ENCODE results near the gene ZNF394. TPM values are rescaled to one million over a fixed set of nuclear protein-coding genes. Genes with fewer than 3 reads are reported as not detected.

Gene ZNF394
- total and polyA plus RNA-seq, 4 donors: 5.5 to 18.3 (median 12.1) TPM

GRCh38 chr7:99460651-99461050 lies 39.4 kb downstream of the ZNF394 start:
- Histone ChIP-seq H3K36me3 (ENCODE audit: control insufficient read depth in 4 of 4, insufficient read depth in 3 of 4, low read depth in 1 of 4, low read length in 3 of 4) (peaks cover 17 to 51% (median 29%) of the 10 kb centered on the region in 4 donors), H3K9me3 (ENCODE audit: control insufficient read depth in 4 of 4, low read length in 3 of 4) (no peaks in the 10 kb centered on the region), H3K4me3 (ENCODE audit: low read depth in 1 of 3, low read length in 3 of 3) (no peak overlapping the region), H3K27ac (ENCODE audit: low read depth in 1 of 2, low read length in 2 of 2) (no peak overlapping the region), H3K4me1 (ENCODE audit: control insufficient read depth in 4 of 4, insufficient read depth in 4 of 4, low read length in 3 of 4) (peaks cover 3 to 21% (median 14%) of the 10 kb centered on the region in 4 donors), H3K27me3 (ENCODE audit: control insufficient read depth in 4 of 4, insufficient read depth in 4 of 4, low read length in 3 of 4) (no peaks in the 10 kb centered on the region), H3K9ac (ENCODE audit: low read depth in 1 of 2, low read length in 2 of 2) (no peak overlapping the region)
- 94% methylated on average over 11 of the region's 11 CpGs for WGBS
- no peak for TF ChIP-seq EGR1 (IDR thresholded peaks at IDR 0.05; ENCODE audit: low read depth in 2 of 2)
- no peak for DNase-seq (ENCODE audit: low spot score)

- Histone ChIP-seq H3K9ac (ENCODE audit: low read depth in 1 of 2, low read length in 2 of 2) (no peak overlapping the region), H3K36me3 (ENCODE audit: control insufficient read depth in 4 of 4, insufficient read depth in 3 of 4, low read depth in 1 of 4, low read length in 3 of 4) (peaks cover 20 to 59% (median 33%) of the 10 kb centered on the region in 4 donors), H3K9me3 (ENCODE audit: control insufficient read depth in 4 of 4, low read length in 3 of 4) (no peaks in the 10 kb centered on the region), H3K27me3 (ENCODE audit: control insufficient read depth in 4 of 4, insufficient read depth in 4 of 4, low read length in 3 of 4) (no peaks in the 10 kb centered on the region), H3K27ac (ENCODE audit: low read depth in 1 of 2, low read length in 2 of 2) (no peak overlapping the region), H3K4me1 (ENCODE audit: control insufficient read depth in 4 of 4, insufficient read depth in 4 of 4, low read length in 3 of 4) (peaks cover 0 to 8% (median 4%) of the 10 kb centered on the region in 4 donors), H3K4me3 (ENCODE audit: low read depth in 1 of 3, low read length in 3 of 3) (no peak overlapping the region)
- DNase-seq (ENCODE audit: low spot score): no peak
- WGBS: 96% methylated on average over 8 of the region's 8 CpGs
- no peak for TF ChIP-seq YY1 (IDR thresholded peaks at IDR 0.05)
- TF ChIP-seq ATF3 (IDR thresholded peaks at IDR 0.05): no peak
- TF ChIP-seq RAD21 (IDR thresholded peaks at IDR 0.05): peak in 1 of 2 donors; percentile 39
Observed at GRCh38 chr7:99459087-99459486, 41.0 kb downstream of the ZNF394 start.

GRCh38 chr7:99457650-99458493 lies 42.2 kb downstream of the ZNF394 start:
- Histone ChIP-seq H3K4me1 (ENCODE audit: control insufficient read depth in 4 of 4, insufficient read depth in 4 of 4, low read length in 3 of 4) (peaks cover 0 to 3% (median 0%) of the 10 kb centered on the region in 4 donors), H3K27ac (ENCODE audit: low read depth in 1 of 2, low read length in 2 of 2) (no peak overlapping the region), H3K9ac (ENCODE audit: low read depth in 1 of 2, low read length in 2 of 2) (no peak overlapping the region), H3K36me3 (ENCODE audit: control insufficient read depth in 4 of 4, insufficient read depth in 3 of 4, low read depth in 1 of 4, low read length in 3 of 4) (peaks cover 27 to 65% (median 37%) of the 10 kb centered on the region in 4 donors), H3K9me3 (ENCODE audit: control insufficient read depth in 4 of 4, low read length in 3 of 4) (no peaks in the 10 kb centered on the region), H3K27me3 (ENCODE audit: control insufficient read depth in 4 of 4, insufficient read depth in 4 of 4, low read length in 3 of 4) (no peaks in the 10 kb centered on the region), H3K4me3 (ENCODE audit: low read depth in 1 of 3, low read length in 3 of 3) (no peak overlapping the region)
- TF ChIP-seq RAD21 (IDR thresholded peaks at IDR 0.05): no peak
- no peak for TF ChIP-seq GABPA (IDR thresholded peaks at IDR 0.05 in 1 of 2, conservative IDR thresholded peaks at IDR 0.05 in 1 of 2)
- TF ChIP-seq CTCF (IDR thresholded peaks at IDR 0.05; ENCODE audit: low read depth, low read length, missing input control): no peak
- no peak for TF ChIP-seq HNF4A (conservative IDR thresholded peaks at IDR 0.05)
- no peak for TF ChIP-seq YY1 (IDR thresholded peaks at IDR 0.05)
- no peak for TF ChIP-seq JUND (IDR thresholded peaks at IDR 0.05)
- TF ChIP-seq FOXA1 (IDR thresholded peaks at IDR 0.05): no peak
- no peak for TF ChIP-seq EGR1 (IDR thresholded peaks at IDR 0.05; ENCODE audit: low read depth in 2 of 2)
- no peak for TF ChIP-seq HNF4G (IDR thresholded peaks at IDR 0.05)
- TF ChIP-seq REST (IDR thresholded peaks at IDR 0.05): no peak
- TF ChIP-seq RXRA (IDR thresholded peaks at IDR 0.05): no peak
- TF ChIP-seq MAX (IDR thresholded peaks at IDR 0.05): no peak
- no peak for TF ChIP-seq ATF3 (IDR thresholded peaks at IDR 0.05)
- DNase-seq (ENCODE audit: low spot score): no peak
- WGBS: 86% methylated on average over 26 of the region's 26 CpGs
